NCI-H774 (cell line): ENCODE measurements around the gene RASGEF1C.

Experiments
- DNase-seq: peaks from one replicate; lab custom pipeline; 2025; lab: John Stamatoyannopoulos, UW

RASGEF1C gene

DNA sequence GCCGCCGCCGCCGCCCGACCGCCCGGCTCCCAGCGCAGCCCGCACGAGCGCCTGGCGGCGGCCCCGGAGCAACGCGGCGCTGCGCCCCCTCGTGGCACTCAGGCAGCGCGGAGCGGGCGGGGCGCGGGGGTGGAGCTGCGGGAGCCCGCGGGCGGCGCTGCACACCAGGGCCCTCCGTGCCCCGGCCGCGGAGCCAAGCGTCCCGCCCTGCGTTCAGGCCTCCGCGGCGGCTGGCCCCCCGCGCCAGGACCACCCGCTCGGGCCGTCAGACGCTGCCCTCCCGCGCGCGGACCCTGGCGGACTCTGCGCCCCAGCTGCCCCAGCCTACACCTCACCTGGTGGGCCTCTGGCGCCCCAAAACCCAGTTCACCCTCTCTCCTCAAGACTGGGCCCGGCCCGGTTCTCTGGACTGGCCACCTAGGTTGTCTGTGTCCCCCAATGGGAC lies at the start of gene RASGEF1C:
Gene RASGEF1C, minus strand, starts transcription at position 75 of the 445 bp plus-strand sequence. CDS start 71,159 bp downstream, outside the sequence.
- peak; percentile 42 for DNase-seq

DNA sequence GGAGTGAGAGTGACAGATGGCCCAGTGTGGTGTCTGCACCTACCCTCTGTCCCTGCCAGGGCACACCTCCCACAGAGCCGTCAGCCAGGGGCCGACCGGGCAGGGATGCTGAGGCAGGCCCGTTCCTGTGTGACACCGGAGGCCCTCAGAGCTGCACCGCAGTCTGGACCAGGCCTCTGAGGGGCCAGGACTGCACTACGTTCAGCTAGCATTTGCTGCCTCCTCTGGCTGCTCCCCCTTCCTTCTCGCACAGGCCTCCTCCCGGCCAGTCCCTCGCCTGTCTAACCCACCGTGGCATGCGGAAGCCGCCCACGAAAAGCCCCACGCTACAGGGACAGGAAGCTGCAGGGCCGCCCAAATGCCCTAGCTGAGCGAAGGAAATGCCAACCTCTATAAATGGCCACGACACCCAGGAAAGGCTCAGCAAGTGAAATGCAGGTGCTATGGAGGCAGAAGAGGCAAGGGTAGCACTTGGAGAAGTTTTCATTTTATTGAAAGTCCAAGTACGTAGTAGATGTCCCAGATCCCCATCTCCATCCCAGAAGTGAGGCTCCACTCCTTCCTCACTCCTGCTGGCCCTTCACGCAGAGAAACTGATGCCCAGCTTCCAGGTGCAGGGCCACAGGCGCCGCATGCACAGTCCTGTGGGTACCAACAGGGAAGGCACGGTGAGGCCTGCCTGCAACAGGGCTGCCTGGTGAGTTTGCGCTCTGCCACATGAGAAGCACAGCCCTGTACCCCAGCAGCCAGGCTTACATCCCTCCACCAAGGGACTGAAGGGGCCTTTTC lies 44.2 kb upstream of the RASGEF1C start:
- no peak for DNase-seq

DNA sequence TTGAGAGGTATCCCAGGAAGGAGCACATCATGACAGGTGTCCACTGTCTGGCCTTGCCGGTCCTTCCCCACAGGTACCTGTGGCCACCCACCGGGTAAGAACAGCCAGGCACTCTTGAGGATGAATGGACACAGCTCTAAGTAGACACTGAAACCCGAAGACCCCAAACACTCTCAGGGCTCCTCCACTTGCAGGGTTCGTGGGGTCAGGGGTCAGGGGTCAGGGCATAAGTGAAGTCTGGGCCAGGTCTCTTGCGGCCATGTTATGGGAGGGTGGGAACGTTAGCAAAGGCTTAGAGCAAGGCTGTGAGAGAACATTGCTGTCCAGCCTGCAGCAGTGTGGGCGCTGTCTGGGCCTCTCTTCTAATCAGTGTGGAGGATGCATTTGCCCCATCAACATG lies 42.9 kb upstream of the RASGEF1C start:
- no peak for DNase-seq

DNA sequence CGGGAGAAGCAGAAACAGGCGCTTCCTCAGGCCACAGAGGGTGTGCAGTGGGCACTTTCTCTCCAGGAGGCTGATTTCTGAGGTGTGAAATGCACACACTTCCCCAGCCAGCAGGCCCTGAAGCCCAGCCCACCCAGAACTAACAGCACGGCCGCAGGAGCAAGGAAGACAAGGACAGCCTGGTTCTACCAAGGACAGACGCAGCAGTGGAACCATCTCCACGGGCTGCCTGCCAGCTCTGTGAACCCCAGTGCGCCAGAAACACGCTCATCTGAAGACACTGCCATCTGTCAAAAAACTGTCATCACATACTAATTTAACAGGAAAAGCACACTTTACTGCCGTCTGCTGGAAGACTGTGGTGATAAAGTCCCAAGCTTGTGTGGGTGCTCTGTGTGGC lies 42.1 kb upstream of the RASGEF1C start:
- no peak for DNase-seq

DNA sequence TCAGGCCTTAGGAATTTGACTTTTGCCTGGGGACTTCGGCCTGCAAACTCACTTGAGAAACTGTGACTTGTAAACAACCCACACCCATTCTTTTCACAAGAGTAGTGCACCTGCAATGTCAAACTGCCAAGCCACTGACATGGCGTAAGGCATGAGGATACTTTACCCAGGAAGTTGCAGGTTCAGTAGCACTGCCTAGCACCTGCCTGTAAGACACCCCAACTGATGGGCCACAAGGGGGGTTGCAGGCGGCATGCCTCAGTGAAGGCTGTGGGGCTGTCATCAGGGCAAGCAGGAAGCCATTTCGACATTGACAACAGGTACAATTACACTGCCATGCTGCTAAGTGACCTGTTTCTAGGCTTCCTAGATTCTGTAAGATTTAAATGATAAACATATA lies 41.3 kb upstream of the RASGEF1C start:
- no peak for DNase-seq

DNA sequence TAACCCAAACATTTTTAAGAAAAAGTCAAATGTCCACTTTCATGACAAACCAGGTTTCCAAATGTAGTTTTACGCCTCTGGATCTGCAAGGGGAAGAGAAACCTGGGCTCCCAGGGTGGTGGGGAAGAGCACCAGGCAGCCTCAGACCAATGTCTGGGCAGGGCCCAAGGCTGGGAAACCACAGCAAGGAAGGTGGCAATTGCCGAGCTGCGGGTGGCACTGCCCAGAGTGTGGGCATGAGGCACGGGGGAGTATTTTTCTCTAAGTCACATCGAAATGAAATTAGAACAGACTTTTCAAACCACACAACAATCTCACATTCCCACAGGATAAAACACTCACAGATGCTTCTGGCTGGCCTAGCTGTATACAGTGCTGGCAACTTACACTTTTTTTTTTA lies 32.6 kb upstream of the RASGEF1C start:
- no peak for DNase-seq

DNA sequence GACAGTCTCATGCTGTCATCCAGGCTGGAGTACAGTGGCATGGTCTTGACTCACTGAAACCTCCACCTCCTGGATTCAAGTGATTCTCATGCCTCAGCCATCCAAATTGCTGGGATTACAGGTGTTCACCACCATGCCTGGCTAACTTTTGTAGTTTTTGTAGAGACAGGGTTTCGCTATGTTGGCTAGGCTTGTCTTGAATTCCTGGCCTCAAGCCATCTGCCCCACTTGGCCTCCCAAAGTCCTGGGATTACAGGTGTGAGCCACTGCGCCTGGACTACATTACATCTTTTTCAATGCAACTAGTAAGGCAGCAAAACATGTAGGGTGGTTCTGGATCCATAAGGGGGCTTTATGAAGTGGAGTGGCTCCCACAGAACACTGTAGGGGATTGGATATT lies 29.6 kb upstream of the RASGEF1C start:
- no peak for DNase-seq

DNA sequence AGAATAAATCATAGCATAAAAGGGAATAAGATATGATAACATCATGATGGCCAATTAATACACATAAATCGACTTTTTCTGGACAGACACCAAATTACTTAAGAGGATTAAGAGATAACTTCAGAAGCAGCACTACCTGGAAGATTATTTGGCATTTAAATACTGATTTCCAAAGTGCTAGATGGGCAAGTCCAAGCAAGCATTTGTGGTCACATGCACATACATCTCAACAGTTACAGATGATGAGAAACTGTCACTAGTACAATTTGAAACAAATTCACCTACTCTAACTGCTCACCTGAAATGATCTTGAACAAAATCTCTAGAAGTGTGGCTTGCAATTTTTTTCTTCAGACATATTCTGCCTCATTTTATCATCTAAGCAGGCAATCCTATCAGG lies 26.8 kb upstream of the RASGEF1C start:
- DNase-seq, result no peak

DNA sequence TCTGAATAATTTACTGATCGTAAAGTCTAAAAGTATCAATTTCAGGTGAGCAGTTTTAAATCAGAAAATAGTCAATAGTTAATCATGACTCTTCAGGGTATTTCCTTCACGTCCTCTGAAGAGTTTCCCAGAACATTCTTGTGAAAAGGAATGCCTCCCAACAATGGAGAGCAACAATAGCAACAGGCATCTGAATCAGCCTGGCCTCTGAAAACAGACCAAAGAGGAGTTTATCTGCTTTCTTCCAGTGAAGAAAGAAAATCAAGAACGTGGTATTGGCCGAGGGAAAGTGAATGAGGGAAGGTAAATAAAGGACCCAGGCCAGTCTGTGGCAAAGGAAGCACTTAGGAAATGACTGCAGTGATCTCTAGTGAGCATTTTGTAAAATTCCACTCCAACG lies 26.1 kb upstream of the RASGEF1C start:
- DNase-seq, result no peak

DNA sequence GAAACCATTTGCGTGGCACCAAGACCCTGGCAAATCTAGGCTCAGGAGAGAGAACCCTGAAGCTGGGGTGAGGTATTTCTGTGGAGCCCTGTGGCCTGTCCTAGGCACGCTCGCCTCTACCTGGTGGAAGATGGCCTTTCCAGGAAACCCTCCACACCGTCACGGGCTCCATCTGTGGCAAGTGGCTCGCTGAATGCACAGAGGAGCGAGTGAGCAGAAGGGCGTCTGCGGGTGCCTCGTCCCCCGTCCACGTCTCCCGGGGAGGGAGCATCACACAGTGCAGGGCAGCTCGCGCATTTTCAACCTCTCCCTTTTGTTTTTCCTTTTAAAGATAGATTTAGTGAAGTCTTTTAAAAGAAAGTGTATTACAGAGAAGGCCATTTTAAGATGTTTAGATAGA lies 25.3 kb upstream of the RASGEF1C start:
- no peak for DNase-seq

DNA sequence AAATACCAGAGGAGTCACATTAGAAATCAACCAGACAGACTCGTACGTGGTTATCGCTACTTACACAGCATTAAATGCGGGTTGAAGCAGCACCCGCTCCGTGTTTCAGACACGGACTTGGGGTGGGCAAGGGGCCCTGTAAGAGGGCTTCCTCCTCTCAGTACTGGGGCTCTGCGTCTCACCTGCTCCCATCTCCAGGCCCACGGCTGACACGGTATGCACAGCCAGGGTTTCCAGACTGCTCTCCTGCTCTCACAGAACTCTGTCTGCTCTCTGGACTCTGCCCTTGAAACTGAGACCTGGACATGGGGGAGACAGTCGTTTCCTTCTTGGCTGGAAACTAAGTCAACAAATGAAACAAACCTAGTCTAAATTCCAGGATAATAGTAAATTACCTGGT lies 24.7 kb upstream of the RASGEF1C start:
- no peak for DNase-seq

DNA sequence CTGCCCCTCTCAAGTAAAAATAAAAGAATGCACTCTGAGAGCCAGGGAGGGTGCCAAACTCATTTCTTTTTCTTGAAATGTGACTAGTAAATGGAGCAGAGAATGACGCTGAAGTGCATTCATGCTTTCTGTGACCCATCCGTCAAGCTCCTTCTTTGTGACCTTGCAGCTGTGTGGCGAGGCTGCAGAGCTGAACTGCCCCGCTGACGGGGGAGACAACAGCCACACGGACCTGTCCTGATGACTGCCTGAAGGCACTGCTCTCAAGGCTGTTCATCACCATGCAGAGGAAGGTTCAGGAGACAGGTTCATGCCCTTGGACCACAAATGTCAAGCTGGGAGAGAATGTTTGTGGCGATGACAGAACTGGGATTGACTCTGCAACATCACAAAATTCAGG lies 21.0 kb upstream of the RASGEF1C start:
- no peak for DNase-seq

DNA sequence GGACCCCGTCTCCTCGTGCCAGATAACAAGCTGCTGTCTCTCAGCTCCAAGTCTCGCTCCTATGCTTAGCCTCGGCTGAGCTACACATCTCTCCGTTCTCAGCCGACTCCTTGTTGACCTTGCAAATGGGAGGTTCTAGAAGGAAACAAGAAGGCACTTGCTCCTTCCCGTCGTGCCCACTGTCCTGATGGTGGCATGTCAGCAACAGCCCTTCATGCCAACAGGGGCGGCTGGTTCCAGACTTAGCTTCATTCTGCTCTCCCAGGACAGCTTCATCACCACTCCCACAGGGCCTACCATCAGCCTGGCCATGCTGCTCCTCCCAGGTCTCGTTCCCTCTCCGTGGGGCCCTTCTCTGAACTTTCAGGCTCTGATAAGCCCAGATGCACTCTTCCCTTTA lies 13.0 kb upstream of the RASGEF1C start:
- DNase-seq, result no peak

DNA sequence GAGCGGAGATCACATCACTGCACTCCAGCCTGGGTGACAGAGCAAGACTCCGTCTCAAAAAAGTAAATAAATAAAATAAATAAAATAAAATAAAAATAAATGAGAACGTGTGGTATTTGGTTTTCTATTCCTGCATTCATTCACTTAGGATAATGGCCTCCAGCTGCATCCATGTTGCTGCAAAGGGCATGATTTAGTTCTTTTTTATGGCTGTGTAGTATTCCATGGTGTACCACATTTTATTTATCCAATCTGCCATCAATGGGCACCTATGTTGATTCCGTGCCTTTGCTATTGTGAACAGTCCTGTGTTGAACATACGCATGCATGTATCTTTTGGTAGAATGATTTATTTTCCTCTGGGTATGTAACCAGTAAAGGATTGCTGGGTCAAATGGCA lies 8.8 kb upstream of the RASGEF1C start:
- no peak for DNase-seq

DNA sequence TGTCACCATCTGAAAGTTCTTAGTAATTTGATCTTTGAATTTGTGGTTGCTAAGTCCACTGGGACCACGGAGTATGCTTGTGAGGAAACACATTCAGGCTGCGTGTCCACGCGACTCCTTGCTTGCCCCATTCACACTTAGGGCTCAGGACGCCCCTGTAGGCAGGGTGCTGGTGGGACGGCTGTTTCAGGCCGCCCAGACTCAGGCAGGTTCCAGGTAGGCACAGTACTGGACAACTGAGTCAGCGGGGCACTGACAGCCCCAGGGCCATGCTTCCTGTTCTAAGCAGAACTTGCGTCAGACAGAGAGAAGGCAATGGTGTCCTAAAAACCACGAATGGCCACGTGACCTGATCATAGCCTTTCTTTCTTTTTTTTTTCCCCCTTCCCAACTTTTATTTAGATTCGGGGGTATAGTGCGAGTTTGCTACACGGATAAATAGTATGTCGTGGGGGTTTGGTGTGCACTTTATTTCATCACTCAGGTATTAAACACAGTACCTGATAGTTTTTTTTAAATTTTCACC lies 7.7 kb upstream of the RASGEF1C start:
- no peak for DNase-seq

DNA sequence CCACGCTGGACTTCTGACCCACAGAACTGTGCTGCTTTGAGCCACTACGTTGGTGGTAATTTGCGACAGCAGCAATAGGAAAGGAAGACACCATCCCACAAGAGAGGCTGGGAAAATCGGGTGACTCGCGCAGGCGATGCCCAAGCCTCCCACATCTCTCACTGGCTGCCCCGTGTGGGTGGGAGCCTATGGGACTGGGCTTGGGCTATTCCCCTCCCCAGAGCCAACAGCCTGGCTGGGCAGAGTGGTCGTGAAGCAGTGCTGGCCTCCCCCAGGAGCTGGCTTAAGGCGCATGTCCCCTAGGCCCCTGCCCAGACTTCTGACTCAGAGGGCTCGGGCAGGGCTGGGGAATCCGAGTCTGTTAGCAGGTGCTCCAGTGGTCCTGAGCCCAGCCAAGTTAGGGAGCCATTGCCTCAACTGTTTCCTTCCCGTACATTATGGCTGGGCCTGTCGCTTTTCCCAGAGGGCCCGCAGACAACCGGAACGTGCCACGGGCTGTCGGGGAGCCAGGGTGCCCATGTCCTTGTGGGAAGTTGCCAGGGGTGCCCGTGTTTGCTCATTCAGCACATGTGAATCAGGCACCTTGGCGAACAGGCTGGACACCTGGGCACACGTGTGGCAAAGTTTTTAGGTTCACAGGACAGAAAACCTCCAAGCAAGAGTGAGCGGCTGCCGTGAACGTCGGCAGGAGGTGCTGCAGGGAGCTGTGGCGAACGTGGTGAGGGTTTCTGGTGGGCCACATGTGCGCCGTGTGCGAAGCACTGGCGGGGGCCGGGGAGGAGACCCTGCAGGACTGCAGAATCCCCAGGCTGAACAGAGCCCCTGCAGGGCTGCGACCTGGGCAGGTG lies 7.0 kb upstream of the RASGEF1C start:
- no peak for DNase-seq

DNA sequence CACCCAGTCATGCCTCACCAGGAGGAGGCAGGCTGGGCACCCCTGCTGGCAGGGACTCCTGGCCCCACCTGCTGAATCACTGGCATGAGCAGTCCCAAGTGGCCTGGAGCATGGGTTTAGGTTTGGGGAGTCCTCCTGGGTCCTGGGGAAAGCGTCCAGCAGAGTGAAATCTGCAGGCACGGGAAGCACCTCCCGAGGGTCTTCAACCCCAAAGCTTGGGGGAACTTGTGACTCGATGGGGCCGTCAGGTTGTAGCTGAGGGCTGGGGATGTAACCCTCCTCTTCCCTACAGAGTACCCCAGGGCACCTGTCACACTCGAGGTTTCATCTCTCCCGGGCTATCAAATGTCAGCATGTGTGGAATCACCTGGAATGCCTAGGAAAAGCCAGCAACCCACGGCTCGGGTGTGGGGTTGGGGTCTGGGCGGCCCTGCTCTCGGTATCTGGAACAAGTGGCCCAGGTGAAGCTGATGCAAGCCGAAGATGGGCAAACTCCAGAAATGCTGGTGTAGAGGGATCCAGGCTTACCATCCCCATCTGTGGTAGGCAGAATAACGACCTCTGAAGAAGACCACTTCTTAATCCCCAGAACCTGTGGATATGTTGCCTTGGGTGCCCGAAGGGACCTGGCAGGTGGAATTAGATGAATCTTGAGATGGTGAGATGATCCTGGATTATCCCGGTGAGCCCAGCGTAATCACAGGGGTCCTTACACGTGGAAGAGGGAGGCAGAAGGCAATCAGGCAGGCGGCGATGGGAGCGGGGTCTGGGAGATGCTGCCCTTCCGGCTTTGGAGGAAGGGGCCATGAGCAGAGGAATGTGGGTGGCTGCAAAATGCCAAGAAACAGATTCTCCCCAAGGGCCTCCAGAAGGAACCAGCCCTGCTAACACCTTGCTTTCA lies 6.1 kb upstream of the RASGEF1C start:
- DNase-seq, result no peak

DNA sequence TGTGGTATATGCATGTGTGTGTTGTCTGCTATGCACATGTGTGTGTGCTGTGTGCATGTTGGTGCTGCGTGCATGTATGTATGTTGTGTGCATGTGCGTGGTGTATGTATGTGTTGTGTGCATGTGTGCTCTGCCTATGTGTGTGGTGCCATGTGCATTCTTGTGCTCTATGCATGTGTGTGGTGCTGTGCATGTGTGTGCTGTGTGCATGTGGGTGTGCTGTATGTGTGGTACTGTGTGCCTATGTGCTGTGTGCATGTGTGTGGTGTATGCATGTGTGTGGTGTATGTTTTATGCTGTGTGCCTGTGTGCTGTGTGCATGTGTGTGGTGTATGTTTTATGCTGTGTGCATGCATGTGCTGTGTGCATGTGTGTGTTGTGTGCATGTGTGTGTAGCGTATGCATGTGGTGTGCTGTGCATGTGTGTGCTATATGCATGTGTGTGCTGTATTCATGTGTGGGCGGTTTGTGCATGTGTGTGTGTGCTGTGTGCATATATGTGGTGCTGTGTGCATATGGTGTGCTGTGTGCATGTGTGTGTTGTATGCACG lies 4.7 kb upstream of the RASGEF1C start:
- DNase-seq, result no peak

DNA sequence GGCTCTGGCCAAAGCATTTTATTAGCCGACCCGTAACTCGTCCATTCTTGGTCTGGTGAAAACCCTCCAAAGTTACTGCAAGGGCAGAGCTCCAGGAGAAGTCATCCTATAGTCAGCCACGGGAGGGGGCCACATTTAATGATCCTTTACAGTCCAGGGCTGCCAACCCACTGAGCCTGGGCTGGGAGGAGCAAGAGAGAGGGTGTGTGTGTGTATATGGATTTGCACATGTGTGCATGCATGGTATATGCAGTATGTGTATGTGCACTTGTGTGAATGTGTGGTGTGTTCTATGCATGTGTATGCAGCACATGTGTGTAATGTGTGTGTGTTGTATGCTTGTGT lies 4.2 kb upstream of the RASGEF1C start:
- DNase-seq, result no peak

DNA sequence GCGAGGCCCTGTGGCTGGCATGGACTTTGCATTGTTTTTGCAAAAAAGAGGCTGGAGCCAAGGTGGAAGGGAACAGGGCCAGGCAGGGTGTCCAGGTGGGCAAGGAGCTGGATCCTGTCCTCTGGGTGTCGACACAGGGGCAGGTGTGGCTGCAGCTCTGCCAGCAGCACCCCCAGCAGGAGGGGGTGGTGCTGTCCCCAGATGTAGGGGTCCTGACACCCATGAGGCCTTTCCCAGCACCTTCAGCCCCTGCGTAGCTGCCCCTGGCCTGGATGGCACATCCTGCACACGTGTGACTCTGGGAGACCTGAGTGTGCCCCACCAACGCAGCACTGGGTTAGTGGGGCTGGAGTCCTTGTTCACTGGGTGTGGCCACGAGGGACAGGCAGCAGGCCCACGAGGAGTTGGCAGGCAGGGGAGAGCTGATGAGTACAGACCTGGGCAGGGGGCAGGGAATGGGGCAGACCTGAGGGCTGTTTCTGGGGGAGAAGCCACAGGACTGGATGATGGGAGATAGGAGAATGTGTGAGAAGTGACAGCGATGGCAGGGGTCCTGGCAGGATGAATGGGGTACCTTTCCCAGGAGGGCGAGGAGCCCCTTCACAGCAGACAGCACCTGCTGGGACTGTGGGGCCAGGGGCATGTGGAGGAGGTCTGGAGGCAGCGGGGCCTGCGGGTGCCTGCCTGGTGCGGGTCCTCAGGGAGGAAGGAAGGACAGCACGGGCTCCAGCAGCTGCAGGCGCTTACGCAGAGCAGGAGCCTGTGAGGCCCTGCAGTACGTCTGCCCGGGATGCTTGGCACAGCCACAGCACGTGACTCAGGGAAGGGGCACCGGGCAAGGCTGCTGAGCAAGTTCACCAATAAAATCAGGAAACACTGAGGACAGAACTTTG lies 3.6 kb upstream of the RASGEF1C start:
- no peak for DNase-seq

DNA sequence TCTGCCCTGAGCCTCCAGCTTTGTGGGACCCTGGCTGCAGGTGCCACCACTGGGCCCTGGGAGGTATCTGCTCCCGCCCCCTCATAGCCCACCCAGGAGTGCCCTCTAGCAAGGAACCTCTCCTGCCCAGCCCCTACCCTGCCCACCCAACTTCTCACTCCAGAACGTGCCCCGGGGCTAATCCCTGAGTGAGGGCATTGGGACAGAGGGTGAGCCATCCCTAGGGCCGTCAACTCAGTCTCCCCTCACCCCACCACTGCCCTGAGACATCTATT lies 2.7 kb upstream of the RASGEF1C start:
- no peak for DNase-seq
